ENCODE measurements around the gene CD177. TPM values are rescaled to one million over a fixed set of nuclear protein-coding genes. Genes with fewer than 3 reads are reported as not detected.

The CD177 gene
- total RNA-seq, 1 experiment from 2014 or later = 2.0 TPM

DNA sequence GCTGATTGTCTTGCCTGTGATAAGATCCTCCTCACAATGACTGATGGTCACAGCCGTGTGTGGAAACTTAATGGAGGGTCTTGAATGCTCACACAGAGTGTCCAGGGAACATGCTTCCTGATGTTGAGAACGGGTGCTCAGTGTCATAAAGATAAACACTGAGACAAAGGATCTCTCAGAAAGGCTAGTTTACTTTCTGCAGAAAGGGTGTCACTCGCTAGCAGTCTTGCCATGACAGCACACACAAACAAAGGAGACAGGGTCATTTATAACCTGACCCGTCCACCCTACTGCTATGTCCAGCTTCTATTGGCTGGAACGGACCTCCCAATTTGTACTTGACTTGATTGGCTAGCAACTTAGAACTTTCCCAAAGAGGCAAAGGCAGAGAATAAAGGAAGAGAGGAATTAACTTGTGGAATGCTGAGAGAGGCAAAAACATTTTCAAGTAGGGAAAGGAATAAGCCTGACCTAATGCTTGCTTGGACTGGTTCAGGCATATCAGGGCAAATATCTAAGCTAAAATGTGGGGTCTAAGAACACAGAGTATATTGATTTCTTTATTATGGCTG is 45.2 kb upstream of the CD177 start (continued):
- TF ChIP-seq USF2 (CRISPR knock-in tag; IDR thresholded peaks at IDR 0.05) = no peak
- TF ChIP-seq ATF1 (CRISPR knock-in tag; IDR thresholded peaks at IDR 0.05) = no peak
- TF ChIP-seq ZBTB43 (CRISPR knock-in tag; IDR thresholded peaks at IDR 0.05) = no peak
- TF ChIP-seq, protein P1, sequence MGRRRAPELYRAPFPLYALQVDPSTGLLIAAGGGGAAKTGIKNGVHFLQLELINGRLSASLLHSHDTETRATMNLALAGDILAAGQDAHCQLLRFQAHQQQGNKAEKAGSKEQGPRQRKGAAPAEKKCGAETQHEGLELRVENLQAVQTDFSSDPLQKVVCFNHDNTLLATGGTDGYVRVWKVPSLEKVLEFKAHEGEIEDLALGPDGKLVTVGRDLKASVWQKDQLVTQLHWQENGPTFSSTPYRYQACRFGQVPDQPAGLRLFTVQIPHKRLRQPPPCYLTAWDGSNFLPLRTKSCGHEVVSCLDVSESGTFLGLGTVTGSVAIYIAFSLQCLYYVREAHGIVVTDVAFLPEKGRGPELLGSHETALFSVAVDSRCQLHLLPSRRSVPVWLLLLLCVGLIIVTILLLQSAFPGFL (CRISPR knock-in tag; IDR thresholded peaks at IDR 0.05; ENCODE audit: borderline replicate concordance) = no peak
- TF ChIP-seq CTCF (IDR thresholded peaks at IDR 0.05) = no peak
- TF ChIP-seq, protein P2, sequence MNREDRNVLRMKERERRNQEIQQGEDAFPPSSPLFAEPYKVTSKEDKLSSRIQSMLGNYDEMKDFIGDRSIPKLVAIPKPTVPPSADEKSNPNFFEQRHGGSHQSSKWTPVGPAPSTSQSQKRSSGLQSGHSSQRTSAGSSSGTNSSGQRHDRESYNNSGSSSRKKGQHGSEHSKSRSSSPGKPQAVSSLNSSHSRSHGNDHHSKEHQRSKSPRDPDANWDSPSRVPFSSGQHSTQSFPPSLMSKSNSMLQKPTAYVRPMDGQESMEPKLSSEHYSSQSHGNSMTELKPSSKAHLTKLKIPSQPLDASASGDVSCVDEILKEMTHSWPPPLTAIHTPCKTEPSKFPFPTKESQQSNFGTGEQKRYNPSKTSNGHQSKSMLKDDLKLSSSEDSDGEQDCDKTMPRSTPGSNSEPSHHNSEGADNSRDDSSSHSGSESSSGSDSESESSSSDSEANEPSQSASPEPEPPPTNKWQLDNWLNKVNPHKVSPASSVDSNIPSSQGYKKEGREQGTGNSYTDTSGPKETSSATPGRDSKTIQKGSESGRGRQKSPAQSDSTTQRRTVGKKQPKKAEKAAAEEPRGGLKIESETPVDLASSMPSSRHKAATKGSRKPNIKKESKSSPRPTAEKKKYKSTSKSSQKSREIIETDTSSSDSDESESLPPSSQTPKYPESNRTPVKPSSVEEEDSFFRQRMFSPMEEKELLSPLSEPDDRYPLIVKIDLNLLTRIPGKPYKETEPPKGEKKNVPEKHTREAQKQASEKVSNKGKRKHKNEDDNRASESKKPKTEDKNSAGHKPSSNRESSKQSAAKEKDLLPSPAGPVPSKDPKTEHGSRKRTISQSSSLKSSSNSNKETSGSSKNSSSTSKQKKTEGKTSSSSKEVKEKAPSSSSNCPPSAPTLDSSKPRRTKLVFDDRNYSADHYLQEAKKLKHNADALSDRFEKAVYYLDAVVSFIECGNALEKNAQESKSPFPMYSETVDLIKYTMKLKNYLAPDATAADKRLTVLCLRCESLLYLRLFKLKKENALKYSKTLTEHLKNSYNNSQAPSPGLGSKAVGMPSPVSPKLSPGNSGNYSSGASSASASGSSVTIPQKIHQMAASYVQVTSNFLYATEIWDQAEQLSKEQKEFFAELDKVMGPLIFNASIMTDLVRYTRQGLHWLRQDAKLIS (CRISPR knock-in tag; IDR thresholded peaks at IDR 0.05; ENCODE audit: borderline replicate concordance) = no peak
- TF ChIP-seq ATF2 (CRISPR knock-in tag; IDR thresholded peaks at IDR 0.05; ENCODE audit: borderline replicate concordance, low read depth) = no peak
- TF ChIP-seq NFE2L1 (CRISPR knock-in tag; IDR thresholded peaks at IDR 0.05) = no peak
- no peak for TF ChIP-seq SOX15 (CRISPR knock-in tag; IDR thresholded peaks at IDR 0.05)
- TF ChIP-seq SP1 (CRISPR knock-in tag; conservative IDR thresholded peaks at IDR 0.05) = no peak
- TF ChIP-seq HMGXB4 (CRISPR knock-in tag; IDR thresholded peaks at IDR 0.05) = no peak
- no peak for TF ChIP-seq FOXK1 (CRISPR knock-in tag; IDR thresholded peaks at IDR 0.05)

DNA sequence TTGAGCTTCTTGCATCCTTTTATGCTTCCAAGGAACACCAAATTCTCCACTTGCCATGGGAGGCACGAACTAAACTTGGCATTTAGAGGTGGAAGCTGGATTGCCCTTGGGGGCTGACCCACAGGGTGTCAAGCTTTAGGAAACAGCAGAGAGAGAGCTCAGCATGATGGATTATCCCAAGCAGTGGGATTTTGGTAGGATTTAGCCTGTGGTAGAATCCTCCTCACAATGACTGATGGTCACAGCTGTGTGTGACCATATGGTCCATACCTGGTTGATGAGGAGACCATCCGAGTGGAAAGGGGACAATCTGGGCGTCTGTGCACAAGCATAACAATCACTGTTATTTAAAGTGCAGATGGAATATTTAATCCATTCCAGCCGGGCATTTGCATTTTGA is 44.0 kb upstream of the CD177 start:
- no peak for ATAC-seq
- POLR2A ChIA-PET = no interaction called here
- no peak overlapping the region for H3K27ac Mint-ChIP-seq
- no peak for TF ChIP-seq FOXP4 (CRISPR knock-in tag; IDR thresholded peaks at IDR 0.05)
- no peak for TF ChIP-seq FOXJ3 (CRISPR knock-in tag; IDR thresholded peaks at IDR 0.05; ENCODE audit: borderline replicate concordance)
- TF ChIP-seq USF2 (CRISPR knock-in tag; IDR thresholded peaks at IDR 0.05) = no peak
- no peak for TF ChIP-seq ATF1 (CRISPR knock-in tag; IDR thresholded peaks at IDR 0.05)
- TF ChIP-seq, protein P2 (CRISPR knock-in tag; IDR thresholded peaks at IDR 0.05; ENCODE audit: borderline replicate concordance) = no peak

More for the DNA sequence above, 44.0 kb upstream of the CD177 start:
- CTCF ChIA-PET = no interaction called here
- Mint-ChIP-seq H3K36me3 (no peaks in the 10 kb centered on the region), H3K4me1 (peaks cover 4% of the 10 kb centered on the region; the same call in 1 of the 2 replicates), H3K4me3 (no peak overlapping the region), H3K27me3 (ENCODE audit: low read depth) (peaks cover 5% of the 10 kb centered on the region), H3K9me3 (peaks cover 39% of the 10 kb centered on the region)
- no peak for DNase-seq (ENCODE audit: low spot score)
